ENCODE results near the gene MOB1A.
"Not testable (repeated sequence)": the region's sequence is repeated elsewhere in the genome, so short reads cannot be mapped to it uniquely, and the experiment has no call there.

Gene MOB1A

GRCh38 chr2:74178211-74179062 is at the start of gene MOB1A:
MOB1A (minus strand) TSS chr2:74178879; CDS start chr2:74178674, 205 bp downstream.
- Mint-ChIP-seq H3K9me3 (peaks cover 0 to 4% of the 10 kb centered on the region in 2 donors), H3K4me3 (peak within 1 kb of the TSS; percentile 88 to 90), H3K27ac (peak within 1 kb of the TSS; percentile 94 to 98), H3K27me3 (no peaks in the 10 kb centered on the region), H3K4me1 (peaks cover 48% of the 10 kb centered on the region)
- DNase-seq (peak; percentile 97 to 98), ATAC-seq (peak; percentile 93)

- ATAC-seq (no peak), DNase-seq (no peak)
- H3K9me3 Mint-ChIP-seq = no peaks in the 10 kb centered on the region
- peak overlapping the region in 1 of 2 donors; percentile 68 for H3K27ac Mint-ChIP-seq
- no peaks in the 10 kb centered on the region for H3K27me3 Mint-ChIP-seq
- H3K4me3 Mint-ChIP-seq = no peak overlapping the region
- peaks cover 6% of the 10 kb centered on the region for H3K4me1 Mint-ChIP-seq
These were observed 49.0 kb upstream of the MOB1A start for GRCh38 chr2:74227646-74228045.

GRCh38 chr2:74226648-74227213 is 48.1 kb upstream of the MOB1A start:
- no peaks in the 10 kb centered on the region for H3K9me3 Mint-ChIP-seq
- no peaks in the 10 kb centered on the region for H3K27me3 Mint-ChIP-seq
- no peak for DNase-seq
- ATAC-seq = peak; percentile 1
- peaks cover 6% of the 10 kb centered on the region for H3K4me1 Mint-ChIP-seq
- peak overlapping the region; percentile 38 to 67 for H3K27ac Mint-ChIP-seq
- no peak overlapping the region for H3K4me3 Mint-ChIP-seq

GRCh38 chr2:74225698-74226459 is 47.2 kb upstream of the MOB1A start:
- Mint-ChIP-seq H3K4me1 (peaks cover 6% of the 10 kb centered on the region), H3K9me3 (no peaks in the 10 kb centered on the region), H3K4me3 (no peak overlapping the region), H3K27me3 (no peaks in the 10 kb centered on the region), H3K27ac (peak overlapping the region; percentile 50 to 72)
- DNase-seq (no peak), ATAC-seq (peak; percentile 18)

- H3K4me1 Mint-ChIP-seq = peaks cover 6% of the 10 kb centered on the region
- DNase-seq = no peak
- H3K27me3 Mint-ChIP-seq = no peaks in the 10 kb centered on the region
- no peak overlapping the region for H3K4me3 Mint-ChIP-seq
- no peaks in the 10 kb centered on the region for H3K9me3 Mint-ChIP-seq
- ATAC-seq = peak; percentile 13
- H3K27ac Mint-ChIP-seq = no peak overlapping the region
These were observed 45.5 kb upstream of the MOB1A start for GRCh38 chr2:74223941-74224770.

- ATAC-seq = no peak
- Mint-ChIP-seq H3K9me3 (no peaks in the 10 kb centered on the region), H3K27me3 (no peaks in the 10 kb centered on the region), H3K27ac (no peak overlapping the region), H3K4me1 (peaks cover 6% of the 10 kb centered on the region), H3K4me3 (no peak overlapping the region)
- DNase-seq = no peak
These were observed 43.6 kb upstream of the MOB1A start for GRCh38 chr2:74222300-74222650.

GRCh38 chr2:74221604-74222299 is 43.1 kb upstream of the MOB1A start:
- Mint-ChIP-seq H3K27ac (peak overlapping the region; percentile 67 to 82), H3K27me3 (no peaks in the 10 kb centered on the region), H3K4me1 (peaks cover 6% of the 10 kb centered on the region), H3K4me3 (no peak overlapping the region), H3K9me3 (no peaks in the 10 kb centered on the region)
- DNase-seq = no peak
- ATAC-seq = peak; percentile 29

- Mint-ChIP-seq H3K27me3 (no peaks in the 10 kb centered on the region), H3K27ac (peak overlapping the region in 1 of 2 donors; percentile 53), H3K9me3 (no peaks in the 10 kb centered on the region)
These were observed 42.4 kb upstream of the MOB1A start for GRCh38 chr2:74221091-74221490.

GRCh38 chr2:74219846-74220486 is 41.3 kb upstream of the MOB1A start:
- H3K27me3 Mint-ChIP-seq = no peaks in the 10 kb centered on the region
- no peak overlapping the region for H3K27ac Mint-ChIP-seq
- ATAC-seq (no peak), DNase-seq (peak in 1 of 2 donors; percentile 7)
- no peaks in the 10 kb centered on the region for H3K9me3 Mint-ChIP-seq
- H3K4me3 Mint-ChIP-seq = no peak overlapping the region
- peaks cover 6% of the 10 kb centered on the region for H3K4me1 Mint-ChIP-seq

More at GRCh38 chr2:74221091-74221490, 42.4 kb upstream of the MOB1A start:
- Mint-ChIP-seq H3K4me3 (no peak overlapping the region), H3K4me1 (peaks cover 6% of the 10 kb centered on the region)
- ATAC-seq (no peak), DNase-seq (no peak)

- no peak for ATAC-seq
- DNase-seq = no peak
- Mint-ChIP-seq H3K27me3 (no peaks in the 10 kb centered on the region), H3K4me1 (no peaks in the 10 kb centered on the region), H3K4me3 (no peak overlapping the region), H3K27ac (no peak overlapping the region), H3K9me3 (no peaks in the 10 kb centered on the region)
These were observed 38.0 kb upstream of the MOB1A start for GRCh38 chr2:74216642-74217041.

GRCh38 chr2:74215771-74216170 is 37.1 kb upstream of the MOB1A start:
- H3K27ac Mint-ChIP-seq, H3K9me3 Mint-ChIP-seq, H3K4me1 Mint-ChIP-seq, H3K4me3 Mint-ChIP-seq, ATAC-seq, DNase-seq, H3K27me3 Mint-ChIP-seq: not testable (repeated sequence)

GRCh38 chr2:74212702-74213410 is 34.2 kb upstream of the MOB1A start:
- H3K27ac Mint-ChIP-seq = no peak overlapping the region

GRCh38 chr2:74206180-74206688 is 27.6 kb upstream of the MOB1A start:
- peak; percentile 64 to 80 for DNase-seq
- peak overlapping the region; percentile 96 to 99 for H3K27ac Mint-ChIP-seq
- H3K27me3 Mint-ChIP-seq = no peaks in the 10 kb centered on the region
- peak overlapping the region; percentile 75 to 77 for H3K4me3 Mint-ChIP-seq
- ATAC-seq = peak; percentile 98
- H3K4me1 Mint-ChIP-seq = peaks cover 72% of the 10 kb centered on the region
- H3K9me3 Mint-ChIP-seq = no peaks in the 10 kb centered on the region

More at GRCh38 chr2:74212702-74213410, 34.2 kb upstream of the MOB1A start:
- Mint-ChIP-seq H3K9me3 (no peaks in the 10 kb centered on the region), H3K27me3 (no peaks in the 10 kb centered on the region), H3K4me3 (no peak overlapping the region), H3K4me1 (peaks cover 12% of the 10 kb centered on the region)
- DNase-seq (no peak), ATAC-seq (no peak)
